GM12891 (cell line): Measurements from ENCODE around the gene ZBTB20.

Experiments used
- PAX5 ChIP-seq: IDR thresholded peaks from 2 replicates; pipeline ENCODE4 v1.6.1; 2011; ENCODE audit warnings: low read length, moderate library complexity, mild to moderate bottlenecking; ENCODE audit not compliant: insufficient read depth, severe bottlenecking
- POLR2A ChIP-seq: IDR thresholded peaks from 2 replicates; pipeline ENCODE4 v1.6.1; 2011; ENCODE audit warnings: low read depth, low read length, control low read depth
- POLR2AphosphoS5 ChIP-seq: IDR thresholded peaks from 2 replicates; pipeline ENCODE4 v1.6.1; 2011; ENCODE audit warnings: low read depth, low read length, control low read depth
- TAF1 ChIP-seq: IDR thresholded peaks from 2 replicates; pipeline ENCODE4 v1.6.1; 2011; ENCODE audit warnings: low read depth, low read length, control low read depth

GRCh38 chr3:114308377-114308776 is 838.7 kb downstream of the ZBTB20 start:
- TF ChIP-seq TAF1 (no peak), POLR2A (no peak), POLR2AphosphoS5 (no peak), PAX5 (no peak)
